Measurements from ENCODE around the gene MSLN. TPM values are rescaled to one million over a fixed set of nuclear protein-coding genes. Genes with fewer than 3 reads are reported as not detected.

The MSLN gene
- total RNA-seq, 1 donor from 2014 or later: 0.50 TPM

- Mint-ChIP-seq H3K27ac (peak overlapping the region; percentile 95), H3K9me3 (ENCODE audit: low read depth) (peaks cover 3% of the 10 kb centered on the region), H3K27me3 (peaks cover 40% of the 10 kb centered on the region), H3K36me3 (ENCODE audit: insufficient read depth) (peaks cover 6% of the 10 kb centered on the region), H3K4me3 (ENCODE audit: low read depth) (peak overlapping the region; percentile 90), H3K4me1 (ENCODE audit: low read depth) (peaks cover 3% of the 10 kb centered on the region)
- peak; percentile 71 for DNase-seq (ENCODE audit: low spot score, unreplicated experiment)
- TF ChIP-seq CTCF (IDR thresholded peaks at IDR 0.05; ENCODE audit: unreplicated experiment): no peak
Measured at GRCh38 chr16:807347-808084, 47.0 kb downstream of the MSLN start.

GRCh38 chr16:808085-808386, 47.5 kb downstream of the MSLN start:
- TF ChIP-seq CTCF (IDR thresholded peaks at IDR 0.05; ENCODE audit: unreplicated experiment): no peak

GRCh38 chr16:813204-813915, 52.8 kb downstream of the MSLN start:
- no peak overlapping the region for H3K4me3 Mint-ChIP-seq (ENCODE audit: low read depth)
- peaks cover 31% of the 10 kb centered on the region for H3K27me3 Mint-ChIP-seq
- peaks cover 6% of the 10 kb centered on the region for H3K36me3 Mint-ChIP-seq (ENCODE audit: insufficient read depth)
- TF ChIP-seq CTCF (IDR thresholded peaks at IDR 0.05; ENCODE audit: unreplicated experiment): peak; percentile 84
- DNase-seq (ENCODE audit: low spot score, unreplicated experiment): peak; percentile 60
- H3K27ac Mint-ChIP-seq: no peak overlapping the region
- peaks cover 3% of the 10 kb centered on the region for H3K9me3 Mint-ChIP-seq (ENCODE audit: low read depth)
- no peaks in the 10 kb centered on the region for H3K4me1 Mint-ChIP-seq (ENCODE audit: low read depth)

More at GRCh38 chr16:808085-808386, 47.5 kb downstream of the MSLN start:
- peaks cover 43% of the 10 kb centered on the region for H3K27me3 Mint-ChIP-seq
- no peak for DNase-seq (ENCODE audit: low spot score, unreplicated experiment)
- peaks cover 3% of the 10 kb centered on the region for H3K9me3 Mint-ChIP-seq (ENCODE audit: low read depth)
- peak overlapping the region; percentile 95 for H3K27ac Mint-ChIP-seq
- H3K4me1 Mint-ChIP-seq (ENCODE audit: low read depth): peaks cover 3% of the 10 kb centered on the region
- peak overlapping the region; percentile 90 for H3K4me3 Mint-ChIP-seq (ENCODE audit: low read depth)
- H3K36me3 Mint-ChIP-seq (ENCODE audit: insufficient read depth): peaks cover 6% of the 10 kb centered on the region

- H3K9me3 Mint-ChIP-seq (ENCODE audit: low read depth): peaks cover 3% of the 10 kb centered on the region
- H3K36me3 Mint-ChIP-seq (ENCODE audit: insufficient read depth): peaks cover 6% of the 10 kb centered on the region
- H3K27ac Mint-ChIP-seq: no peak overlapping the region
- DNase-seq (ENCODE audit: low spot score, unreplicated experiment): no peak
- peaks cover 27% of the 10 kb centered on the region for H3K27me3 Mint-ChIP-seq
- no peaks in the 10 kb centered on the region for H3K4me1 Mint-ChIP-seq (ENCODE audit: low read depth)
- H3K4me3 Mint-ChIP-seq (ENCODE audit: low read depth): no peak overlapping the region
- TF ChIP-seq CTCF (IDR thresholded peaks at IDR 0.05; ENCODE audit: unreplicated experiment): no peak
Measured at GRCh38 chr16:813916-814412, 53.4 kb downstream of the MSLN start.

- Mint-ChIP-seq H3K27ac (no peak overlapping the region), H3K4me3 (ENCODE audit: low read depth) (no peak overlapping the region)
- TF ChIP-seq CTCF (IDR thresholded peaks at IDR 0.05; ENCODE audit: unreplicated experiment): no peak
Measured at GRCh38 chr16:814974-815373, 54.4 kb downstream of the MSLN start.

More at GRCh38 chr16:814974-815373, 54.4 kb downstream of the MSLN start:
- peaks cover 3% of the 10 kb centered on the region for H3K9me3 Mint-ChIP-seq (ENCODE audit: low read depth)
- H3K27me3 Mint-ChIP-seq: peaks cover 21% of the 10 kb centered on the region
- DNase-seq (ENCODE audit: low spot score, unreplicated experiment): no peak
- no peaks in the 10 kb centered on the region for H3K4me1 Mint-ChIP-seq (ENCODE audit: low read depth)
- peaks cover 3% of the 10 kb centered on the region for H3K36me3 Mint-ChIP-seq (ENCODE audit: insufficient read depth)

All from progenitor cell of endocrine pancreas (in vitro differentiated cells).